IPS DF 6.9 (cell line): Measurements from ENCODE around the gene UNC5C.
"Not testable (repeated sequence)": the region's sequence is repeated elsewhere in the genome, so short reads cannot be mapped to it uniquely, and the experiment has no call there.

Source experiments
- DNase-seq: peaks from one replicate; pipeline ENCODE4 v3.0.0-alpha.2; 2013; ENCODE audit warnings: low read depth, low spot score
- H3K27ac ChIP-seq: one replicate; pipeline ENCODE4 v1.5.1; 2013; ENCODE audit warnings: low read length, control low read depth
- H3K27me3 ChIP-seq: 2 replicates; pipeline ENCODE4 v1.6.1; 2013; ENCODE audit warnings: mild to moderate bottlenecking, low read length; ENCODE audit not compliant: control insufficient read depth, insufficient read depth
- H3K36me3 ChIP-seq: 2 replicates; pipeline ENCODE4 v1.6.1; 2013; ENCODE audit warnings: low read length; ENCODE audit not compliant: control insufficient read depth, insufficient read depth
- H3K4me1 ChIP-seq: 2 replicates; pipeline ENCODE4 v1.6.1; 2013; ENCODE audit warnings: low read length; ENCODE audit not compliant: control insufficient read depth, insufficient read depth
- H3K4me3 ChIP-seq: 2 replicates; pipeline ENCODE4 v1.5.1; 2013; ENCODE audit warnings: mild to moderate bottlenecking, low read length
- H3K9me3 ChIP-seq: 2 replicates; pipeline ENCODE4 v1.6.1; 2013; ENCODE audit warnings: low read length, inconsistent platforms; ENCODE audit not compliant: control insufficient read depth, insufficient read depth
- WGBS: extraction: QIAGEN DNeasy Blood & Tissue Kit; methylation state at CpG from one replicate; pipeline ENCODE4 v1.1.7; 2013; ENCODE audit warnings: mixed read lengths, missing lambda C conversion rate; ENCODE audit not compliant: insufficient read length, insufficient coverage; 5-methylcytosine and 5-hydroxymethylcytosine counted together

Gene UNC5C

DNA sequence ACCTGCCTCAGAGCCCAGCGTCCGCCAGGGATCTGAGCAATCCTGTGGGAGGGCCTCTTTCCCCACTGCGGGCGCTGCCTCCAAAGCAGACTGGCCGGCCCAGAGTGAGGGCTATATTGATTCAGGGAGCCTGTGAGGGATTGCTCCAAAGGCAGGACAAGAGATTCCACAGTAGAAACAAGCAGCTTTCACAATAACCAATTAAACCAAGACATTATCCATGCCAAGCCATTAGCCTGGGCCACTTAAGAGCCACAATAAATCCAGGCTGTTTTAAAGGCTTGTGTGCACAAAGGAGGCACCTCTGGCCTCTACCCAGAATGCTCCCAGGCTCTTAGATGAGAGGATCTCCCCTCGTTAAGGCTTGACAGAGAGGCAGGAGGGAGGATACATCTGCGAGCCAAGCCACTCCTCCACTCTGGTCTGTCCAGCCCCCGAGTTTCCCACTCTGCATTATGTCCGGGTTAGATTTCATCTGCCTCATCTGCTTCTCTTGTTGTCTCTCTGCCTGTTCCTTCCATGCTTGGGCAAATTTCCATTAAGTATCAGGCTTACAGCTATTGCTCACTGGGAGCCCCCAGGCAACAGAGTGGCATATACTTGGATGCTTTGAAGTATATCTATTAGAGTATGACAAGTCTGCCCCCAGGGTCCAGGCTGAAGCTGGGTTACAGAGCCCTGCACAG is 357.9 kb downstream of the UNC5C start:
- no CpG with 5 or more reads among the region's 9 CpGs for WGBS

DNA sequence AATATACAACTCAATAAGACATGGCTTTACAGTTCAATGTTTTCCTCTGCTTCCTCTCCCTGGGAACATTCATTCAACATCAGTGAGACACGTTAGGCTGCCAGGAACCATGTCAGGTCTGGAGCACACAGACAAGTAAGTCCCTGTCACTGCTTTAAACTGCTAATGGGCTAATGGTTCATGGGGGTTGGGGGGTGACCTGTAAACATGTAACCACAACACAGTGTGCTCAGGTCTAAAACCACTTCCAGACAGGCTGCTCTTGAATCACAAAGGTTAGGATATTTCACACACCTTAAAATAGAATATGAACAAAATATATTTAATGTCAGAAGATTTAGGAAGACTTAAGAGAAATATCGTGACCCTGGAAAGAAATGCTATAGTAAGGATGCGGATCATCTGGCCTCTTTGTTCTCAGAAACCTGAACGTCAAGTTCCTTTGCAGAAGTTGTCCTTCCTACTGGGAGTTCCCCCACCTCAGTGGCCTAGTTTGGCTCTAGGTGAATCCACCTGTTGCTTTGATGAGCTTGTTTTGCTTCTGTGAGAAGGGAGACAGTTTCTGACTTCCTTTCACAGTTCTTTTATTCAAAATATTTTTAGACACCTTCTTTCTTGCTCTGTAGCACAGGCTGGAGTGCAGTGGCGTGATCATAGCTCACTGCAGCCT is 359.9 kb downstream of the UNC5C start:
- H3K36me3 ChIP-seq, result no peaks in the 10 kb centered on the region
- no peak overlapping the region for H3K27ac ChIP-seq
- no peaks in the 10 kb centered on the region for H3K9me3 ChIP-seq
- H3K4me1 ChIP-seq, result no peaks in the 10 kb centered on the region
- H3K4me3 ChIP-seq, result no peak overlapping the region
- DNase-seq, result no peak
- no CpG with 5 or more reads among the region's 5 CpGs for whole genome bisulfite sequencing
- H3K27me3 ChIP-seq, result no peaks in the 10 kb centered on the region

More for the DNA sequence above, 357.9 kb downstream of the UNC5C start:
- H3K36me3 ChIP-seq, result no peaks in the 10 kb centered on the region
- no peaks in the 10 kb centered on the region for H3K27me3 ChIP-seq
- no peak overlapping the region for H3K4me3 ChIP-seq
- H3K9me3 ChIP-seq, result no peaks in the 10 kb centered on the region
- H3K27ac ChIP-seq, result no peak overlapping the region
- no peak for DNase-seq
- peaks cover 2% of the 10 kb centered on the region; the same call in 1 of the 2 replicates for H3K4me1 ChIP-seq

DNA sequence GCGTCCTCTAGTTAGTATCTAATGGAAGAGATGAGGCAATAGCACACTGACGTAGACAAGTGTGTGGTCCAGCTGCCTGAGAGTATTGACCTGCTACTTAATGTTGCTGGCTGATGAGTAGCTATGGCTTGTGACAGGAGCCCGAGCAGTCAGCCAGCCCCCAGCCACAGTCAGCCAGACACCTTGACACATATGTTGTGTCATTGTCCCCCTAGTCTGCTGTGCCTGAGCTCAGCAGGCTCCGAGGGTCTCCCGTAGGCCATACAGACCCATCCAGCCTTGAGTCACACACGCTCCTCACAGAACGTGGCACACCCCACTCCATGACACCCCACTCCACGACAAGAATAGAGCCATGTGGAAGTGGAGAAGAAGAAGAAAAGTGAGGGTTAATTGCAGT is 362.1 kb downstream of the UNC5C start:
- Histone ChIP-seq H3K36me3 (no peaks in the 10 kb centered on the region), H3K9me3 (no peaks in the 10 kb centered on the region), H3K4me1 (no peaks in the 10 kb centered on the region), H3K27me3 (no peaks in the 10 kb centered on the region), H3K27ac (no peak overlapping the region), H3K4me3 (no peak overlapping the region)
- no peak for DNase-seq
- WGBS, result no CpG with 5 or more reads among the region's 8 CpGs

DNA sequence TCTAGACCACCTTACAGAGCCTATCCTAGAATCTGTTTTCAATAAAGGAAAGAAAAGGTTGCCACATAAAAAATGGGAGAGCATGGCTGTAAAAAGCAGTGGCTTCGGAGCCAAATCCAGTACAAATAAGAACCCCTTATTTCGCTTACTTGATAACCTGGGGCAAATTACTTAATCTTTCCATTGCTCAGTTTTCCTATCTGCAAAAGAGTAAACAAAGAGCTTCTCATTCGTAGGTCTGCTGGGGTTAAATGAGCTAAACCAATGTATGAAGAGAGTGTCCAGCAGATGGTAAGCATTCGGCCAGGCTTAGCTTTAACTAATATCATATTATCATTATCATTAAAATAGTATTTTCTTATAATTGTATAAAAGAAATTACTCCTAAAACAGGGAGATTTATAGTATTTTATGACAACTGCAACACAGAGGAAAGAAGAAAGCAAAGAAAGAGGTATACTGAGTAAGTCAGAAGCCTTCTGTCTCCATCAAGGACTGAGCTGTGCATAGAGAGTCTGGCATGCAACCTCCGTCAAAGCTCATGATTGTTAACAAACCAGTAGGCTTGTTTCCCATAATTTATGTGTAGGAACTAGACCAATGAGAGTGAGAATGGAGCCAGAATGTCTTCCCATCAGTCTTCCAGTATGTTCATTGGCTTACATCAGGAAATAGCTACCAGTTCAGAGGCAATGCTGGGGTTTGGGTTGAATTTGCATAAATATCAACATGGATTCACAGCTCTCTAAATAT is 364.9 kb downstream of the UNC5C start:
- no peak for DNase-seq
- no CpG with 5 or more reads among the region's 5 CpGs for WGBS
- Histone ChIP-seq H3K4me1 (peaks cover 3% of the 10 kb centered on the region; the same call in 1 of the 2 replicates), H3K9me3 (no peaks in the 10 kb centered on the region), H3K4me3 (no peak overlapping the region), H3K27me3 (no peaks in the 10 kb centered on the region), H3K36me3 (no peaks in the 10 kb centered on the region), H3K27ac (no peak overlapping the region)

DNA sequence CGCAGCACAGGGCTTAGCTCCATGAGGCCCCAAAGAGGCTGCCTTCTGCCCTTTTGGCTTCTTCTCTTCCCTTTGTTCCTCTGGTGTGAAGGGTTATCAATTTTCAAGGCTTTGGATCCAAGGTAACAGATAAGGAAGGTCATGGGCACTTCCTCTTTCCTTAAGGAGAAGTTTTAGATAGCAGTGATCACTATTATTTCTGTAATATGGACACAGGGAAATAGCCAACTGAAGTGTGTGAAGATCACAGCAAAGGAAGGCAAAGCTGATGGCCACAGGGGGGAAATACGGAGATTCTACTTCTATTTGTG is 366.8 kb downstream of the UNC5C start:
- DNase-seq, result no peak
- Histone ChIP-seq H3K27ac (no peak overlapping the region), H3K36me3 (no peaks in the 10 kb centered on the region), H3K9me3 (peaks cover 4% of the 10 kb centered on the region), H3K27me3 (no peaks in the 10 kb centered on the region), H3K4me3 (no peak overlapping the region), H3K4me1 (peaks cover 3% of the 10 kb centered on the region; the same call in 1 of the 2 replicates)
- no CpG with 5 or more reads among the region's 2 CpGs for WGBS

DNA sequence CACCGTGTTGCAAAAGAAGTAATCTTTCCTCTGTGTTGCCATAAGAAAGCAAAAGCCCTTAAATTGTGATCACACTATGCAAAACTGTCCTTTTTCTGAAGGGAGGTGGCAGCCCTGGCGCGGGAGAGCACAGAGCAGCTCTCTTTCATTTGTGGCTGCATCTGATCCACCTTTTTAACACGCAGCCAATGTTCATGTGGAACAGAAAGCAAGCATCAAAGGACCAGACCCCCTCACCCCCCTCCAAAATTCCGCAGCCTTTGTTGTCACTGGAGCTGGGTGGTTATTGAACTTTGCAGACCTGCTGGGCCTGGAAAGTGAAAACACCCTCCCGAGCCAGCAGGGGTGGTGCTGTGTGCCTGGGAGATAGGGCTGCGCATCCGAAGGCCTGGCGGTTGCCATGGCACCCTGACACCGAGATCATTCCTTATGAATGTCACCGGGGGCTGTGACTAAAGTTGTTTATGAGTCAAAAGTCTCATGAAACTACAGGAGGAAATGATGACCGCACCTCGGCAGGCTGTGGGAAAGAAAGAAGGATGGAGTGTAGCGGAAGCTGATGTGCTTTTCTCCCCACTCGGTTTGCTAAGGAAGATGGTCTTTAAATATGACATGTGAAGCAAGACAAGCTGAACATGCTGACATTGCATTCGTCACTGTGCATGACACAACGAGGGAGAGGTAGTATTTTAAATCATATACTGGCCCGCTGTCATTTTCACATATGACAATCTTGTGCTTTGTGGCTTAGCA is 367.4 kb downstream of the UNC5C start:
- H3K27ac ChIP-seq, result no peak overlapping the region
- H3K4me3 ChIP-seq, result no peak overlapping the region
- H3K27me3 ChIP-seq, result no peaks in the 10 kb centered on the region
- H3K4me1 ChIP-seq, result peaks cover 3% of the 10 kb centered on the region; the same call in 1 of the 2 replicates
- whole genome bisulfite sequencing, result no CpG with 5 or more reads among the region's 18 CpGs
- H3K36me3 ChIP-seq, result no peaks in the 10 kb centered on the region
- DNase-seq, result no peak
- H3K9me3 ChIP-seq, result peaks cover 4% of the 10 kb centered on the region

DNA sequence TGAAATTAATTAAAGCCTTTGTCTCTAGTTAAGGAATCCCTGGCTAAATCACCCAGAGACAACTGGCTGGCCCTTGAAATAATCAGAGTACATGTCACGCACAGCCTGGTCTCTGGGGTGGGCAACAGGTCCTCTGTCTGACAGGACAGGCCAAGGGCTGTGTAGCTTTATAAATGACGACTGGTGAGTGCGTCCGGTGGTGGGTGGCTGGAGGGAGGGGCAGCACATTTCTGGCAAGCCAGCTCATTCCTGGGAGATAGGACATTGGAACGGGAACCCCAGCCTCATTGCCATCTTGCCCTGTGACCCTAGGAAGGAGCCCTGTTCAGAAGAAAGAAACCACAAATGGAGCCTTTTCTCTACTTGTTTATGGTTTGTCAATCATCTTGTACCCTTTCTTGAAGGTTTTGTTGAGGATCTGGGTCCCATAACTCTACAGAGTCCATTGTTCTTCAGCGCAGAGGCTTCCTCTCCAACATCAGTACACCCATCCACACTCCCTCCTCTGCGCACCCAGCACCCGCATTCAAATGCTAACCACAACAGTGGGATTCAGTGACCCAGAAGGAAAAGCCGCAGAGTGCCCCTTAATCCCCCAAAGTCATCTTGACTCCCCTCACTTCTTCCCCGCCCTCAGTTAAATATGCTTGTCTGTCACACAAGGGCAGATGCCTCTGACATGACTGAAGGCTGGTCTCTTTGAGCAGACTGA is 368.1 kb downstream of the UNC5C start:
- H3K4me3 ChIP-seq, result no peak overlapping the region

DNA sequence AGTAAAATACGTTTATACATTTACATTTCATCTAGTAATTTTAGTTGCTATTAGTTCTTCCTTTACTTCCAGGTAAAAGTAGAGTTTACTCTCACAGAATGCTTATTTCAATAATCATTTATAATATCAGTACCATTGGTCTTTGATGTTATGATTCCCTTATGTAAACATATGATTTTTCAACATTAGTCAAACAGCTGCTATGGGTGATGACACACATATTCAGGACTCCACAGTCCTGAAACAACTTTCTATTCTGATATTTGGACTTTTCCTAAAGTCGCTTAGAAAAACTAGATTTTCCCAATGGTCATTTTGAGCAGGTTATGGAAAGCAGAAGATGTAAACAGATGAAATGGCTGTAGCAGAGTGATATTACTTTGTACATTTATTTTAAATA is 369.8 kb downstream of the UNC5C start:
- H3K4me3 ChIP-seq, result no peak overlapping the region
- no CpG with 5 or more reads among the region's 2 CpGs for WGBS
- no peaks in the 10 kb centered on the region for H3K36me3 ChIP-seq
- no peaks in the 10 kb centered on the region for H3K27me3 ChIP-seq
- DNase-seq, result no peak
- peaks cover 4% of the 10 kb centered on the region for H3K9me3 ChIP-seq
- H3K27ac ChIP-seq, result no peak overlapping the region
- peaks cover 3% of the 10 kb centered on the region; the same call in 1 of the 2 replicates for H3K4me1 ChIP-seq

More for the DNA sequence above, 368.1 kb downstream of the UNC5C start:
- WGBS, result no CpG with 5 or more reads among the region's 10 CpGs
- Histone ChIP-seq H3K4me1 (peaks cover 3% of the 10 kb centered on the region; the same call in 1 of the 2 replicates), H3K9me3 (peaks cover 4% of the 10 kb centered on the region), H3K36me3 (no peaks in the 10 kb centered on the region), H3K27ac (no peak overlapping the region), H3K27me3 (no peaks in the 10 kb centered on the region)
- no peak for DNase-seq

DNA sequence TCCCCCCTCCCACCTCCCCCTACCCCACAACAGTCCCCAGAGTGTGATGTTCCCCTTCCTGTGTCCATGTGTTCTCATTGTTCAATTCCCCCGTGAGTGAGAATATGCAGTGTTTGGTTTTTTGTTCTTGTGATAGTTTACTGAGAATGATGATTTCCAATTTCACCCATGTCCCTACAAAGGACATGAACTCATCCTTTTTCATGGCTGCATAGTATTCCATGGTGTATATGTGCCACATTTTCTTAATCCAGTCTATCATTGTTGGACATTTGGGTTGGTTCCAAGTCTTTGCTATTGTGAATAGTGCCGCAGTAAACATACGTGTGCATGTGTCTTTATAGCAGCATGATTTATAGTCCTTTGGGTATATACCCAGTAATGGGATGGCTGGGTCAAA is 377.4 kb downstream of the UNC5C start:
- no CpG with 5 or more reads among the region's 3 CpGs for WGBS
- H3K4me1 ChIP-seq, H3K27ac ChIP-seq, DNase-seq, H3K36me3 ChIP-seq, H3K9me3 ChIP-seq, H3K27me3 ChIP-seq, H3K4me3 ChIP-seq: not testable (repeated sequence)

DNA sequence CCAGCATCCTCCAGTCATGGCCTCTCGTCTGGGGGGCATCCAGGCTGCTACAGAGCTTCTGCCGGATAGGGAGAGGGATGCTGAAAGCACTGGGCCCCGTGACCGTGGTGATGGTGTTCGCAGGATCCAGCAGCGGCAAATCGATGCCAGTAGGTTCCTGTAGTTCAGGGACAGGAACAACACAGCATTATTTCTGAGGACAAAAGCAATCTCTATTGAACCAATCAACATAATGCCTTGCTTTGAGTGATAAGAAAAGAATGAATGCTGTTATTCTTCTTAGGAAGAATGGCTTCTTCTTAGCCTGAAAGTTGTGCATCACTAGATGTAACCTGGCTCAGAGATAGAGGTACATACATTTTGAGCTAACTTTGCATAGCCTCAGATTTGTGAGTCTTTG is 378.6 kb downstream of the UNC5C start:
- Histone ChIP-seq H3K36me3 (no peaks in the 10 kb centered on the region), H3K27ac (no peak overlapping the region), H3K4me3 (no peak overlapping the region), H3K27me3 (no peaks in the 10 kb centered on the region), H3K9me3 (no peaks in the 10 kb centered on the region), H3K4me1 (no peaks in the 10 kb centered on the region)
- no peak for DNase-seq
- no CpG with 5 or more reads among the region's 7 CpGs for WGBS
